CD14-positive monocyte (primary cell): Measurements from ENCODE around the gene MINDY3. TPM values are rescaled to one million over a fixed set of nuclear protein-coding genes. Genes with fewer than 3 reads are reported as not detected.

Source experiments
- DNase-seq, 3 donors: peaks; one replicate each; pipeline ENCODE4 v3.0.0-alpha.2; 2011 to 2022
- H2AFZ ChIP-seq: 2 replicates; pipeline ENCODE4 v1.6.0; 2012; ENCODE audit warnings: mild to moderate bottlenecking, low read depth, low read length, inconsistent platforms; ENCODE audit not compliant: insufficient read depth, poor library complexity, severe bottlenecking
- H3K27ac ChIP-seq, 2 donors: 1 replicate in 1 of 2; 2 replicates in 1 of 2; pipeline ENCODE4 v1.5.1; 2012 to 2013; ENCODE audit warnings: low read length in 2 of 2, control low read depth in 1 of 2, inconsistent platforms in 1 of 2, low read depth in 1 of 2, mild to moderate bottlenecking in 1 of 2
- H3K27me3 ChIP-seq, 2 donors: one replicate each; pipeline versions ENCODE4 v1.6.0 to v1.6.1; 2011 to 2013; ENCODE audit warnings: low read length in 2 of 2; ENCODE audit not compliant: control insufficient read depth in 2 of 2, insufficient read depth in 2 of 2
- H3K36me3 ChIP-seq, 2 donors: replicated peaks in 1 of 2; 1 replicate in 1 of 2; 2 replicates in 1 of 2; pipeline versions ENCODE4 v1.5.1 to v1.6.1; 2012 to 2013; ENCODE audit warnings: low read length in 2 of 2, control low read depth in 1 of 2, inconsistent platforms in 1 of 2, mild to moderate bottlenecking in 1 of 2; ENCODE audit not compliant: insufficient read depth in 2 of 2, control insufficient read depth in 1 of 2
- H3K4me1 ChIP-seq, 2 donors: 1 replicate in 1 of 2; 2 replicates in 1 of 2; pipeline versions ENCODE4 v1.5.1 to v1.6.1; 2012 to 2013; ENCODE audit warnings: low read length in 2 of 2, control low read depth in 1 of 2, inconsistent platforms in 1 of 2, mild to moderate bottlenecking in 1 of 2, moderate library complexity in 1 of 2; ENCODE audit not compliant: insufficient read depth in 2 of 2, control insufficient read depth in 1 of 2
- H3K4me2 ChIP-seq: replicated peaks from 2 replicates; pipeline ENCODE3; 2012; ENCODE audit warnings: low read length, moderate library complexity, mild to moderate bottlenecking; ENCODE audit not compliant: poor library complexity, severe bottlenecking; ENCODE audit errors: extremely low read depth
- H3K4me3 ChIP-seq, 3 experiments: fragments of 200-600 bp in 1 of 3; sonication (generic) in 1 of 3; replicated peaks in 1 of 3; 1 replicate in 2 of 3; 2 replicates in 1 of 3; pipeline ENCODE4 v1.5.1; 2011 to 2013; ENCODE audit warnings: low read length in 3 of 3, mild to moderate bottlenecking in 3 of 3, control low read depth in 2 of 3, low read depth in 2 of 3, inconsistent platforms in 1 of 3, moderate library complexity in 1 of 3
- H3K79me2 ChIP-seq: 2 replicates; pipeline ENCODE4 v1.6.0; 2012; ENCODE audit warnings: mild to moderate bottlenecking, control low read depth, inconsistent platforms, low read length, moderate library complexity; ENCODE audit not compliant: insufficient read depth
- H3K9ac ChIP-seq: 2 replicates; pipeline ENCODE4 v1.6.0; 2017; ENCODE audit warnings: low read length, mild to moderate bottlenecking; ENCODE audit not compliant: insufficient read depth, poor library complexity, severe bottlenecking
- H3K9me3 ChIP-seq, 2 donors: replicated peaks in 1 of 2; 1 replicate in 1 of 2; 2 replicates in 1 of 2; pipeline versions ENCODE4 v1.5.1 to v1.6.1; 2012 to 2013; ENCODE audit warnings: low read length in 2 of 2, control low read depth in 1 of 2; ENCODE audit not compliant: control insufficient read depth in 1 of 2, insufficient read depth in 1 of 2
- H4K20me1 ChIP-seq: 2 replicates; pipeline ENCODE4 v1.6.0; 2012; ENCODE audit warnings: mild to moderate bottlenecking, low read length, control low read depth, moderate library complexity; ENCODE audit not compliant: insufficient read depth
- H3K27ac Mint-ChIP-seq, 7 donors: one replicate each; pipeline ENCODE4 v1.8.0; 2020; ENCODE audit warnings: mild to moderate bottlenecking in 7 of 7, mixed read lengths in 7 of 7, moderate library complexity in 6 of 7, inconsistent platforms in 2 of 7
- H3K27me3 Mint-ChIP-seq, 3 donors: one replicate each; pipeline ENCODE4 v1.8.0; 2021 to 2022; ENCODE audit warnings: low read depth in 3 of 3, mild to moderate bottlenecking in 3 of 3, mixed read lengths in 3 of 3, moderate library complexity in 3 of 3, inconsistent platforms in 1 of 3
- H3K36me3 Mint-ChIP-seq, 2 donors: one replicate each; pipeline ENCODE4 v1.8.0; 2020; ENCODE audit warnings: mixed read lengths in 2 of 2, inconsistent platforms in 1 of 2, mild to moderate bottlenecking in 1 of 2
- H3K4me1 Mint-ChIP-seq: one replicate; pipeline ENCODE4 v1.8.0; 2020; ENCODE audit warnings: mild to moderate bottlenecking, mixed read lengths
- H3K4me3 Mint-ChIP-seq, 2 donors: one replicate each; pipeline ENCODE4 v1.8.0; 2020; ENCODE audit warnings: mild to moderate bottlenecking in 2 of 2, mixed read lengths in 2 of 2, moderate library complexity in 1 of 2
- H3K9me3 Mint-ChIP-seq, 7 donors: one replicate each; pipeline ENCODE4 v1.8.0; 2020 to 2022; ENCODE audit warnings: mixed read lengths in 7 of 7, mild to moderate bottlenecking in 6 of 7, moderate library complexity in 6 of 7, inconsistent platforms in 2 of 7
- WGBS: methylation state at CpG from one replicate; pipeline ENCODE4 v1.1.5; 2013; ENCODE audit warnings: missing lambda C conversion rate; ENCODE audit not compliant: insufficient coverage; 5-methylcytosine and 5-hydroxymethylcytosine counted together
- intact Hi-C, 2 donors: fragments of 100-400 bp; cut with micrococcal nuclease; formaldehyde crosslinking; loops; one replicate each; pipeline versions ENCODE4 v1.15.0 to v1.15.1; 2023
- polyA plus RNA-seq, 3 donors: library from polyadenylated mRNA; depleted of rRNA in 1 of 3; unstranded in 2 of 3; stranded (reverse) in 1 of 3; fragments of 300-500 nt in 2 of 3; fragments of >200 nt in 1 of 3; fragmentation: Illumina TruSeq in 2 of 3; gene quantifications; 1 replicate in 2 of 3; 2 replicates in 1 of 3; pipeline ENCODE4 v1.2.3, GENCODE V29; 2012 to 2021
- TF ChIP-seq, protein P1 (sequence below): fragments of 200-600 bp; IDR thresholded peaks from one replicate; pipeline ENCODE4 v1.8.0; 2022; ENCODE audit warnings: antibody characterized with exemption, mild to moderate bottlenecking

Gene MINDY3
- polyA plus RNA-seq, 3 donors = 2.4 to 14.8 (median 4.4) TPM

DNA sequence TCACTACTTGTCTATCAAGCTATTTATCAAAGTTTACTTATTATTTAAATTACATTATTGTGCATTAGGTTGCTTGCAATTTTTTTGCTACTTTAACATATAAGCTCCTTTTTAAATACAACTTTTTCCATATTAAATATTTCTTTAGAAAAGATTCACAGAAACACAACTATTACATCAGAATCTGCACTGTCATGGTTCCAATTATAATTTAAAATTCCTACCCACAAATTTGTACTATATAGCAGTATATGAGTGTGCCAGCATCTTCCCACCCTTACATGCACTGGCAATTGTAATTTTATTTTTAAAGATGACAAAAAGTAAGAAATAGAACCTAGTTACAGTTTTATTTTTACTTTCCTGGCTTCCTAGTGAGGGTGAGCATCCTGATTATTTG is 15.8 kb downstream of the MINDY3 start:
- Mint-ChIP-seq H3K36me3 (peaks cover 14 to 20% of the 10 kb centered on the region in 2 donors), H3K27ac (no peak overlapping the region), H3K4me1 (peaks cover 35% of the 10 kb centered on the region), H3K9me3 (peaks cover 0 to 4% (median 2%) of the 10 kb centered on the region in 7 donors), H3K4me3 (no peak overlapping the region), H3K27me3 (no peaks in the 10 kb centered on the region)
- TF ChIP-seq, protein P1, sequence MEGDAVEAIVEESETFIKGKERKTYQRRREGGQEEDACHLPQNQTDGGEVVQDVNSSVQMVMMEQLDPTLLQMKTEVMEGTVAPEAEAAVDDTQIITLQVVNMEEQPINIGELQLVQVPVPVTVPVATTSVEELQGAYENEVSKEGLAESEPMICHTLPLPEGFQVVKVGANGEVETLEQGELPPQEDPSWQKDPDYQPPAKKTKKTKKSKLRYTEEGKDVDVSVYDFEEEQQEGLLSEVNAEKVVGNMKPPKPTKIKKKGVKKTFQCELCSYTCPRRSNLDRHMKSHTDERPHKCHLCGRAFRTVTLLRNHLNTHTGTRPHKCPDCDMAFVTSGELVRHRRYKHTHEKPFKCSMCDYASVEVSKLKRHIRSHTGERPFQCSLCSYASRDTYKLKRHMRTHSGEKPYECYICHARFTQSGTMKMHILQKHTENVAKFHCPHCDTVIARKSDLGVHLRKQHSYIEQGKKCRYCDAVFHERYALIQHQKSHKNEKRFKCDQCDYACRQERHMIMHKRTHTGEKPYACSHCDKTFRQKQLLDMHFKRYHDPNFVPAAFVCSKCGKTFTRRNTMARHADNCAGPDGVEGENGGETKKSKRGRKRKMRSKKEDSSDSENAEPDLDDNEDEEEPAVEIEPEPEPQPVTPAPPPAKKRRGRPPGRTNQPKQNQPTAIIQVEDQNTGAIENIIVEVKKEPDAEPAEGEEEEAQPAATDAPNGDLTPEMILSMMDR = no peak
- intact Hi-C loops = no loop called here
- Histone ChIP-seq H3K9me3 (no peaks in the 10 kb centered on the region), H3K4me3 (no peak overlapping the region), H3K9ac (no peak overlapping the region), H3K4me1 (peaks cover 17 to 19% of the 10 kb centered on the region in 2 donors), H3K36me3 (peaks cover 7 to 20% of the 10 kb centered on the region in 2 donors), H3K27me3 (no peaks in the 10 kb centered on the region), H4K20me1 (peaks cover 52% of the 10 kb centered on the region), H3K27ac (no peak overlapping the region), H2AFZ (no peak overlapping the region), H3K79me2 (peaks cover 46% of the 10 kb centered on the region), H3K4me2 (no peak overlapping the region)
- DNase-seq = no peak

GRCh38 chr10:15843695-15844094 is 16.6 kb downstream of the MINDY3 start:
- no CpG with 5 or more reads among the region's 4 CpGs for WGBS
- Mint-ChIP-seq H3K27ac (peak overlapping the region in 1 of 7 donors; percentile 3), H3K27me3 (no peaks in the 10 kb centered on the region), H3K9me3 (peaks cover 0 to 3% (median under 1%) of the 10 kb centered on the region in 7 donors), H3K36me3 (peaks cover 18 to 22% of the 10 kb centered on the region in 2 donors), H3K4me3 (no peak overlapping the region), H3K4me1 (peaks cover 27% of the 10 kb centered on the region)
- no peaks in the 10 kb centered on the region for H3K9me3 ChIP-seq
- H3K4me1 ChIP-seq = peaks cover 9 to 11% of the 10 kb centered on the region in 2 donors
- H4K20me1 ChIP-seq = peaks cover 44% of the 10 kb centered on the region
- DNase-seq = no peak
- no peak overlapping the region for H3K9ac ChIP-seq
- H3K4me2 ChIP-seq = no peak overlapping the region
- peaks cover 7 to 28% of the 10 kb centered on the region in 2 donors for H3K36me3 ChIP-seq
- H3K4me3 ChIP-seq = no peak overlapping the region
- H3K27me3 ChIP-seq = no peaks in the 10 kb centered on the region
- intact Hi-C loops = no loop called here
- H2AFZ ChIP-seq = no peak overlapping the region
- no peak overlapping the region for H3K27ac ChIP-seq
- TF ChIP-seq, protein P1 = no peak
- H3K79me2 ChIP-seq = peaks cover 37% of the 10 kb centered on the region
